ENCODE measurements around the gene SLC3A2.
"Not testable (repeated sequence)": the region's sequence is repeated elsewhere in the genome, so short reads cannot be mapped to it uniquely, and the experiment has no call there.

Gene SLC3A2

GRCh38 chr11:62933750-62934495 lies 53.2 kb downstream of the SLC3A2 start:
- no peak for DNase-seq

GRCh38 chr11:62934496-62934785 lies 53.7 kb downstream of the SLC3A2 start:
- DNase-seq = no peak

- not testable (repeated sequence) for DNase-seq
Measured at GRCh38 chr11:62937528-62937927, 56.8 kb downstream of the SLC3A2 start.
